ENCODE data around the gene IFI16. TPM values are rescaled to one million over a fixed set of nuclear protein-coding genes. Genes with fewer than 3 reads are reported as not detected.

The IFI16 gene
- total RNA-seq, 4 donors from 2014 or later = 10.5 to 106 (median 24.9) TPM

DNA sequence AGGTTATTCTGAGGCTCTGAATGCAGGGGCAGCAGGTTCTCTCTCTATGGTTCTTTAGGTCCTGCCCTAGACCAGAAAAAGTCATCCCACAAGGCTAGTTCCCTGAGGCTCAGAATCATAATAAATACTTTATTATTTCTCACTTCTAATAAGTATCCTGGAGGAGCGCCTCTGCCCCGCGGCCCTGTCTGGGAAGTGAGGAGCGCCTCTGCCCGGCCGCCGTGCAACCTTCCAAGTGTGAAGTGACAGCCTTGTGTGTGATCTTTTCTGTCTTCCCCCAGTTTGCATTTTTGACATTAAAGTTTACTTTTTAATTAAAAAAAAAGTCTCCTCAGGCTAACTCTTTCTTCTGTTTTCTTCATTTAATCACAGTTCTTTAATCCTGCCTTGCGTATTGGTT lies 55.4 kb downstream of the IFI16 start:
- Histone ChIP-seq H3K4me3 (no peak overlapping the region), H3K36me3 (no peaks in the 10 kb centered on the region), H3K27me3 (no peaks in the 10 kb centered on the region), H3K4me1 (peaks cover 0 to 11% (median 0%) of the 10 kb centered on the region in 4 donors), H3K9me3 (no peaks in the 10 kb centered on the region), H3K27ac (peak overlapping the region in 1 of 4 donors; percentile 47)
- no peak for DNase-seq
- no peak for TF ChIP-seq POLR2A (IDR thresholded peaks at IDR 0.05)
- TF ChIP-seq, protein P1, sequence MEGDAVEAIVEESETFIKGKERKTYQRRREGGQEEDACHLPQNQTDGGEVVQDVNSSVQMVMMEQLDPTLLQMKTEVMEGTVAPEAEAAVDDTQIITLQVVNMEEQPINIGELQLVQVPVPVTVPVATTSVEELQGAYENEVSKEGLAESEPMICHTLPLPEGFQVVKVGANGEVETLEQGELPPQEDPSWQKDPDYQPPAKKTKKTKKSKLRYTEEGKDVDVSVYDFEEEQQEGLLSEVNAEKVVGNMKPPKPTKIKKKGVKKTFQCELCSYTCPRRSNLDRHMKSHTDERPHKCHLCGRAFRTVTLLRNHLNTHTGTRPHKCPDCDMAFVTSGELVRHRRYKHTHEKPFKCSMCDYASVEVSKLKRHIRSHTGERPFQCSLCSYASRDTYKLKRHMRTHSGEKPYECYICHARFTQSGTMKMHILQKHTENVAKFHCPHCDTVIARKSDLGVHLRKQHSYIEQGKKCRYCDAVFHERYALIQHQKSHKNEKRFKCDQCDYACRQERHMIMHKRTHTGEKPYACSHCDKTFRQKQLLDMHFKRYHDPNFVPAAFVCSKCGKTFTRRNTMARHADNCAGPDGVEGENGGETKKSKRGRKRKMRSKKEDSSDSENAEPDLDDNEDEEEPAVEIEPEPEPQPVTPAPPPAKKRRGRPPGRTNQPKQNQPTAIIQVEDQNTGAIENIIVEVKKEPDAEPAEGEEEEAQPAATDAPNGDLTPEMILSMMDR (IDR thresholded peaks at IDR 0.05) = no peak

DNA sequence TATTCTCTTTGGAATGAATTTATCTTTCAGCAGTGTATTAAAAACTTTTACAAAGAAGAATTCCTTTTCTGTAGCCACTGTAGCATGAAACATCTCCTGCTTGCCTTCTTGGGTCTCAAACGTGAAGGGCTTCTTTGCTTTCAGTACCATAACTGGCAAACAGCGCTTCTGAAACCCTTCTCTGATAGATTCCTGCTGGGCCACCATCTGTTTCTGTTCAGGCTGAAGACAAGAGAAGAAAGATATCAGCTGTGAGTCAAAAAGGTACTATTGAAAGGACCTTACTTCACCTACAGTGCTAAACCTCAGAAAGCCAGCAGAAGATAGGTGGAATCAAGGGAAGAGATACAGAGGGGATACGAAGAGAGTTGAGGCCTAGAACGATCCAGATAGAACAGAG lies 56.4 kb downstream of the IFI16 start:
- H3K9me3 ChIP-seq = no peaks in the 10 kb centered on the region
- no peaks in the 10 kb centered on the region for H3K27me3 ChIP-seq
- H3K4me3 ChIP-seq = no peak overlapping the region
- H3K36me3 ChIP-seq = no peaks in the 10 kb centered on the region
- TF ChIP-seq POLR2A (IDR thresholded peaks at IDR 0.05) = no peak
- TF ChIP-seq, protein P1 (IDR thresholded peaks at IDR 0.05) = no peak
- DNase-seq = no peak
- H3K27ac ChIP-seq = peak overlapping the region in 1 of 4 donors; percentile 80
- H3K4me1 ChIP-seq = peaks cover 0 to 11% (median 0%) of the 10 kb centered on the region in 4 donors

DNA sequence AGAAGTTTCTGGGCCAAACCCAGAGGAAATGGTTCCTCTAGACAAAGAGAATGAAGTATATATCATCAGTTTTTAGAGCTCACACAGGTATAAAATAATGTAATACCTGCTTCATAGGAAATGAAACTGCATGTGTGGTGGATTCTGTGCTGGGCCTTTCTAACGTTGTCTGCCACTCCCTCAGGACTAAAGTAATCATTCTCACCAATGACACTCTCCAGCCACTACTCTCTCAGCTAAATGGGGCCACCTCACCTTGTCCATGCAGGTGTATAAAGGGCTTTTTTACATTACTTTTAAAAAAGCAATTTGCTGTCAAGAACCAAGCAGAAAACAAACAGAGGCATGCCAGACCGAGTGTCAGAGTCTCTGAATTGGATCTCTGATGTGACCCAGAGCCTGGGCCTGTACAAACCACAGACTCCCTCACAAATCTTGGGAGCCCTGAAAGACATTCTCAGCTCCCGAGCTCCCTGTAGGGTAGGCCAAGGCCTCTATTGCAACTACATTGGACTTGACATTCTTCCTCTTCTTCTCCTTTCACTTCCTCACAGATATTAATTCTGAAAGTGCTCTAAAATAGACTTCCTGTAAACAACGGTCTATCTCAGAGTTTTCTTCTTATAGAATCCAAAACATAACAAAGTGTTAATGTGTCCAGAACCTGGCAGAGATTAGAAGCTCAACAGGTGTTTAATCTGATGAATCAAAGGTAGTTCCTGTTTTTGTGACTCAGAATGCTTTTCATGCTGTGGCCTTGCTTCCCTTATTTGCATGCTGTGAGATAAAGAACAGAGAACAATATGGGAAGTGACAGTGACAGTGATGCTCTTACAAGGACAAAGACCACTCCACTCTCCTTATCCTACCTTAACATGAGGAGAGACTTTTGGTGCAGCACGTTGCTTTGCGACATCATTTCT lies 58.3 kb downstream of the IFI16 start:
- peak overlapping the region; percentile 3 to 80 (median 30) for H3K27ac ChIP-seq
- peak in 2 of 3 donors; percentile 54 to 65 for DNase-seq

DNA sequence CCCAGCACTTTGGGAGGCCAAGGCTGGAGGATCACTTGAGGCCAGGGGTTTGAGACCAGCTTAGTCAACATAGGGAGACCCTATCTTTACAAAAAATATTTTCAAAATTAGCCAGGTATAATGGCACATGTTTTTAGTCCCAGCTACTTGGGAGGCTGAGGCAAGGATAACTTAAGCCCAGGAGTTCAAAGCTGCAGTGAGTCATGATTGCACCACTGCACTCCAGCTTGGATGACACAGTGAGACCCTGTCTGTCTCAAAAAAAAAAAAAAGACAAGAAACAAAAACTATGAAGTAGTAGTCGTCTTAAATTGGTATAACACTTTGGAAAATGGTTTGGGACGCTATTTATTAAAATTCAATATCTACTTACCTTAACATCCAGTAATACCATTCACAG lies 59.2 kb downstream of the IFI16 start:
- H3K4me3 ChIP-seq = no peak overlapping the region
- peak overlapping the region in 3 of 4 donors; percentile 3 to 80 (median 47) for H3K27ac ChIP-seq
- no peak for TF ChIP-seq POLR2A (IDR thresholded peaks at IDR 0.05)
- TF ChIP-seq, protein P1 (IDR thresholded peaks at IDR 0.05) = no peak
- peaks cover 0 to 11% (median 0%) of the 10 kb centered on the region in 4 donors for H3K4me1 ChIP-seq
- DNase-seq = no peak
- no peaks in the 10 kb centered on the region for H3K27me3 ChIP-seq
- H3K36me3 ChIP-seq = no peaks in the 10 kb centered on the region
- H3K9me3 ChIP-seq = no peaks in the 10 kb centered on the region

More for the DNA sequence above, 58.3 kb downstream of the IFI16 start:
- Histone ChIP-seq H3K4me1 (peaks cover 0 to 11% (median 0%) of the 10 kb centered on the region in 4 donors), H3K4me3 (no peak overlapping the region), H3K27me3 (no peaks in the 10 kb centered on the region), H3K36me3 (no peaks in the 10 kb centered on the region), H3K9me3 (no peaks in the 10 kb centered on the region)
- TF ChIP-seq, protein P1 (IDR thresholded peaks at IDR 0.05) = no peak
- TF ChIP-seq POLR2A (IDR thresholded peaks at IDR 0.05) = no peak

GRCh38 chr1:159071970-159072582 lies 62.4 kb downstream of the IFI16 start:
- Histone ChIP-seq H3K36me3 (no peaks in the 10 kb centered on the region), H3K4me1 (peaks cover 0 to 11% (median 0%) of the 10 kb centered on the region in 4 donors), H3K27ac (peak overlapping the region in 1 of 4 donors; percentile 80), H3K4me3 (no peak overlapping the region), H3K9me3 (no peaks in the 10 kb centered on the region), H3K27me3 (no peaks in the 10 kb centered on the region)
- no peak for DNase-seq
- TF ChIP-seq, protein P1 (IDR thresholded peaks at IDR 0.05) = peak; percentile 30 to 79 (median 74)
- TF ChIP-seq POLR2A (IDR thresholded peaks at IDR 0.05) = no peak

Data from Peyer's patch (tissue), 4 donors.